Body of pancreas (tissue), 4 donors: ENCODE measurements around the gene SCN7A. TPM values are rescaled to one million over a fixed set of nuclear protein-coding genes. Genes with fewer than 3 reads are reported as not detected.
"Not testable (repeated sequence)": the region's sequence is repeated elsewhere in the genome, so short reads cannot be mapped to it uniquely, and the experiment has no call there.

Experiments
- ATAC-seq: fragments of 150-250 bp; one replicate; pipeline ENCODE4 v1.9.1; 2016
- DNase-seq, 4 donors: peaks; one replicate each; pipeline ENCODE4 v3.0.0-alpha.2; 2019
- H3K27ac ChIP-seq, 4 donors: fragments of 200-600 bp; sonication (generic); 1 replicate in 3 of 4; 2 replicates in 1 of 4; pipeline versions ENCODE4 v1.5.1 to v1.6.1; 2016 to 2019; ENCODE audit warnings: mild to moderate bottlenecking in 1 of 4, mixed read lengths in 1 of 4, moderate library complexity in 1 of 4
- H3K27me3 ChIP-seq, 2 donors: fragments of 200-600 bp; sonication (generic); one replicate each; pipeline ENCODE4 v1.6.0; 2016; ENCODE audit warnings: mild to moderate bottlenecking in 1 of 2
- H3K36me3 ChIP-seq, 2 donors: fragments of 200-600 bp; sonication (generic); replicated peaks in 1 of 2; 2 replicates each; pipeline ENCODE4 v1.5.1; 2016; ENCODE audit warnings: low read depth in 2 of 2; ENCODE audit not compliant: insufficient read depth in 1 of 2
- H3K4me1 ChIP-seq: fragments of 200-600 bp; sonication (generic); one replicate; pipeline ENCODE4 v1.6.0; 2016
- H3K4me3 ChIP-seq, 2 donors: fragments of 200-600 bp; sonication (generic); 1 replicate in 1 of 2; 2 replicates in 1 of 2; pipeline ENCODE4 v1.5.1; 2016 to 2019
- H3K9me3 ChIP-seq, 3 donors: fragments of 200-600 bp; sonication (generic); 1 replicate in 2 of 3; 2 replicates in 1 of 3; pipeline ENCODE4 v1.5.1; 2016
- POLR2A ChIP-seq, 3 donors: fragments of 450-650 bp; IDR thresholded peaks; one replicate each; pipeline ENCODE4 v1.6.1; 2016; ENCODE audit warnings: antibody characterized with exemption in 3 of 3, mild to moderate bottlenecking in 2 of 3
- WGBS, 2 donors: methylation state at CpG; one replicate each; pipeline ENCODE4 v1.1.5; 2017; 5-methylcytosine and 5-hydroxymethylcytosine counted together
- intact Hi-C: fragments of 100-400 bp; cut with DNase I; formaldehyde crosslinking; loops from one replicate; pipeline ENCODE4 v1.15.1; 2023
- total RNA-seq, 2 donors: library from RNA; depleted of rRNA; stranded (reverse); fragments of >200 nt; gene quantifications; one replicate each; pipeline ENCODE4 v1.1.0, GENCODE V29; 2016
- TF ChIP-seq, protein P1 (sequence below), 7 experiments: fragments of 450-650 bp in 4 of 7; fragments of 200-600 bp in 3 of 7; sonication (generic) in 3 of 7; IDR thresholded peaks; one replicate each; pipeline ENCODE4 v1.5.1; 2016 to 2019; ENCODE audit warnings: antibody characterized with exemption in 7 of 7

SCN7A gene
- total RNA-seq, 2 donors from 2014 or later: 7.8 to 8.6 TPM

DNA sequence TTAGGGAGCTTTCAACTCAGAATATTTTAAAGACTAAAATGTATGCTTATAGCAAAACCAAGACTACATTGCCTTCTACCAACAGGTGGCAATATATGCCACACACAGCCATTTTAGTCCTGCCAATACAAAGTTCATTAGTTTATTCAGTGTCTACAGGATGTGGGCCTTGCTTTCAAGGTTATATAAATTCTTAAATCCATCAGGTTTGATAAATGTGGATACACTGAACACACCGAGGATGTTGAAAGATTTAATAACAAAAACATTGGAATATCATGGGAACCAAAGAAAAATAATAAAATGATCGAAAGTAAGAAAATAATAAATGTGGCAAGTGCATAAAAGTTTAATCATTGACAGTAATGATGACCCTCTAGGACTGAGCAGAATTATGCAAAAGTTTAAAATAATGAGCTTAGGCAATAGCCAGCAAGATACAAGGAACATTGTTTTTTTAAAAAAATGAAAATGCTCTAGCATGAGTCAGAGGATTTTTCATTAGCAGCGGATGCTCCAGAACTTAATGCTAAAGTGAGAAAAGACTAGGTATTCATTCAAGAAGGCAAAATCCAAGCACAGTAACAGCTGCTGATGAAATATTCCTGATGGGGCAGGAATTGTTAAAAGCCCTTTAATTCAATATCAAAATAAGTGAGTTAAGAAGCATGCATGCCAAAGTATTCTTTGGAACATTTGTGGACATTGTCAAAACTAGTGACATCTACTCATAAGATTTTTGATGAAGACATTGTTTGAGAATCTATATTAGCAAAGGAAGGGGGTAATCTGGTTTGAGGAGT, 132.5 kb downstream of the SCN7A start:
- DNase-seq (peak in 1 of 4 donors; percentile 19), ATAC-seq (peak; percentile 79)
- H3K9me3 ChIP-seq: no peaks in the 10 kb centered on the region
- no peak overlapping the region for H3K4me3 ChIP-seq
- peak overlapping the region in 1 of 4 donors; percentile 22 for H3K27ac ChIP-seq
- 44 to 47% methylated on average over 3 of the region's 3 CpGs for WGBS, 2 donors
- no peak for TF ChIP-seq POLR2A (IDR thresholded peaks at IDR 0.05)
- TF ChIP-seq, protein P1, sequence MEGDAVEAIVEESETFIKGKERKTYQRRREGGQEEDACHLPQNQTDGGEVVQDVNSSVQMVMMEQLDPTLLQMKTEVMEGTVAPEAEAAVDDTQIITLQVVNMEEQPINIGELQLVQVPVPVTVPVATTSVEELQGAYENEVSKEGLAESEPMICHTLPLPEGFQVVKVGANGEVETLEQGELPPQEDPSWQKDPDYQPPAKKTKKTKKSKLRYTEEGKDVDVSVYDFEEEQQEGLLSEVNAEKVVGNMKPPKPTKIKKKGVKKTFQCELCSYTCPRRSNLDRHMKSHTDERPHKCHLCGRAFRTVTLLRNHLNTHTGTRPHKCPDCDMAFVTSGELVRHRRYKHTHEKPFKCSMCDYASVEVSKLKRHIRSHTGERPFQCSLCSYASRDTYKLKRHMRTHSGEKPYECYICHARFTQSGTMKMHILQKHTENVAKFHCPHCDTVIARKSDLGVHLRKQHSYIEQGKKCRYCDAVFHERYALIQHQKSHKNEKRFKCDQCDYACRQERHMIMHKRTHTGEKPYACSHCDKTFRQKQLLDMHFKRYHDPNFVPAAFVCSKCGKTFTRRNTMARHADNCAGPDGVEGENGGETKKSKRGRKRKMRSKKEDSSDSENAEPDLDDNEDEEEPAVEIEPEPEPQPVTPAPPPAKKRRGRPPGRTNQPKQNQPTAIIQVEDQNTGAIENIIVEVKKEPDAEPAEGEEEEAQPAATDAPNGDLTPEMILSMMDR (IDR thresholded peaks at IDR 0.05): peak; percentile 41 to 72 (median 61)
- intact Hi-C loops: no loop called here
- H3K36me3 ChIP-seq: no peaks in the 10 kb centered on the region
- H3K4me1 ChIP-seq: peaks cover 8% of the 10 kb centered on the region
- no peaks in the 10 kb centered on the region for H3K27me3 ChIP-seq

GRCh38 chr2:166360906-166361305, 133.1 kb downstream of the SCN7A start:
- DNase-seq (no peak), ATAC-seq (no peak)
- Histone ChIP-seq H3K9me3 (no peaks in the 10 kb centered on the region), H3K36me3 (no peaks in the 10 kb centered on the region), H3K27ac (no peak overlapping the region), H3K4me3 (no peak overlapping the region), H3K4me1 (peaks cover 3% of the 10 kb centered on the region), H3K27me3 (no peaks in the 10 kb centered on the region)
- 27 to 32% methylated on average over 2 of the region's 2 CpGs for WGBS, 2 donors
- TF ChIP-seq, protein P1 (IDR thresholded peaks at IDR 0.05): no peak
- TF ChIP-seq POLR2A (IDR thresholded peaks at IDR 0.05): no peak
- intact Hi-C loops: no loop called here

- Histone ChIP-seq H3K9me3 (no peaks in the 10 kb centered on the region), H3K4me1 (no peaks in the 10 kb centered on the region), H3K4me3 (no peak overlapping the region), H3K36me3 (no peaks in the 10 kb centered on the region), H3K27me3 (no peaks in the 10 kb centered on the region), H3K27ac (no peak overlapping the region)
- TF ChIP-seq POLR2A (IDR thresholded peaks at IDR 0.05): no peak
- TF ChIP-seq, protein P1 (IDR thresholded peaks at IDR 0.05): no peak
- intact Hi-C loops: no loop called here
- DNase-seq (no peak), ATAC-seq (no peak)
Observed at GRCh38 chr2:166360426-166360825, 133.6 kb downstream of the SCN7A start.

DNA sequence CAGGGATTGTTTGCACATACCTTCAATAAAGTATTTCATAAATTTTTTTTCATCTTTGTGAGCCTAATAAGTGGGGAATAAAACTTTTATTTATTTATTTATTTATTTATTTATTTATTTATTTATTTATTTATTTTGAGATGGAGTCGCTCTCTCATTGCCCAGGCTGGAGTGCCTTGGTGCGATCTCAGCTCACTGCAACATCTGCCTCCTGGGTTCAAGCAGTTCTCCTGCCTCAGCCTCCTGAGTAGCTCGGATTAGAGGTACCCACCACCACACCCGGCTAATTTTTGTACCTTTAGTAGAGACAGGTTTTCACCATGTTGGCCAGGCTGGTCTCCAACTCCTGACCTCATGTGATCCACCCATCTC, 136.1 kb downstream of the SCN7A start:
- DNase-seq, H3K27me3 ChIP-seq, H3K36me3 ChIP-seq, H3K9me3 ChIP-seq, H3K4me1 ChIP-seq, intact Hi-C loops, H3K4me3 ChIP-seq, ATAC-seq, H3K27ac ChIP-seq: not testable (repeated sequence)
- WGBS, 2 donors: 91 to 100% methylated on average over 3 to 4 of the region's 4 CpGs

DNA sequence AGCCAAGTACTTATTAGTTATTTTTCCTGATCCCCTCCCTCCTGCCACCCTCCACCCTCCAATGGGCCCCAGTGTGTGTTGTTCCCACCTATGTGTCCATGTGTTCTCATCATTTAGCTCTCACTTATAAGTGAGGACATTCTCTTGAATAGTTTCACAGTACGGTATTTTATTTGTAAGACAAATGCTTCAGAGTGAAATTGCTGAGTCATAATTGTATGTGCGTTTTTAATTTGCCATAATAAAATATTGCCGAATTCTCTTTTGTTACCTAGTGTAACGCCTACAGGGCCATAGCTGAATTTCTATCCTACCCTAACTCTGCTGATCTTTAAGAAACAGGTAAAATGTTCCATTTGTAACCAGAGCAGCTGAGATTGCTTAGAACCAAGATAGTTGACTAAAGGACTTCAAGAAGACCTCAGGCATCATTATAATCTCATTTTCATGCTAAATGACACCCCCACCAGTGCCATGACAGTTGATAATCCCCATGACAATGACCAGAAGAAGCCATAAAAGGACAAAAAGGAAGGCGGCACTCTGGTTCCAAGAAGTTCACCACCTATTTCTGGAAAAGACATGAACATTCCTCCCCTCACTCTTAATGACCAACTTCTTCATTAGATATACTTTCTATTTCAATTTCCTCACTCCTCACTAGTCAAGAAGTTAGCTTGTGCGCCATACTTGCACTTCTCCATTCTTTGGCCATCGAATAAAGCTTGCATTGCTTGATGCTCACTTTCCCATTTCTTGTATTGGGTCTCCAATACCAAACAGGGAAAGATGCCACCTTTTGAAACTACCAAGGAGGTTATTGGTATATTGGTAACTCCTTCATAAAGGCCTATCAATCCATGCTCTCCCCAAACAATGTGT, 136.7 kb downstream of the SCN7A start:
- no peaks in the 10 kb centered on the region for H3K36me3 ChIP-seq
- DNase-seq (no peak), ATAC-seq (no peak)
- TF ChIP-seq, protein P1 (IDR thresholded peaks at IDR 0.05): no peak
- TF ChIP-seq POLR2A (IDR thresholded peaks at IDR 0.05): no peak
- no peak overlapping the region for H3K27ac ChIP-seq
- no peaks in the 10 kb centered on the region for H3K4me1 ChIP-seq
- H3K9me3 ChIP-seq: no peaks in the 10 kb centered on the region
- intact Hi-C loops: no loop called here
- no peaks in the 10 kb centered on the region for H3K27me3 ChIP-seq
- H3K4me3 ChIP-seq: no peak overlapping the region
- 73 to 80% methylated on average over 7 of the region's 7 CpGs for WGBS, 2 donors
